Astrocyte of the hippocampus (primary cell): Measurements from ENCODE around the gene SPATA13.
"Not testable (repeated sequence)": the region's sequence is repeated elsewhere in the genome, so short reads cannot be mapped to it uniquely, and the experiment has no call there.

Experiments
- DNase-seq: peaks from one replicate; pipeline ENCODE4 v3.0.0; 2011; ENCODE audit warnings: low read depth, low spot score

SPATA13 gene

DNA sequence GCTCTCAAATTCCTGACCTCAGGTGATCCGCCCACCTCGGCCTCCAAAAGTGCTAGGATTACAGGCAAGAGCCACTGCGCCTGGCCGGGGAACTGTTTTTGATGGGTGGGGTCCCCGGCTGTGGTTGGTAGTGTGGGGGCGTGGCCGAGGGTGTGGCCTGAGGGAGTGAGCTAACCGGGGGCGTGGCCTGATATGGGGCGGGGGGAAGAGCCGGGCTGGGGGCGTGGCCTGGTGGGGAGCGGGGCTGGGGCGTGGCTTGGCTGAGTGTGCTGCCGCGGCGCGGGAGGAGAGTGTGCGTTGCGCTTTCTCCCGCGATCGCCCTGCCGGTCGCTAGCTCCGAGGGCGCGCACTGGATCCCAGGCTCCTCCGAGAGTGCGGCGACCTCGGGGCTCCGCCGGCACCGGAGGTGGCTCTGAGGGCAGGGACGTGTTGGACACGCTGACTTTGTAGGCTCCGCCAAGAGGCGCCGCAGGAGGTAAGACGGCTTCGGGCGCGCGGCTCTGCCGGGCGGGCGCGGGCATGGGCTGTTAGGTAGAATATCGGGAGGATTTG is at the start of gene SPATA13:
Gene SPATA13, plus strand, starts transcription at position 263 of the 552 bp plus-strand sequence. CDS start 62,210 bp downstream, outside the sequence.
- DNase-seq = peak; percentile 96

DNA sequence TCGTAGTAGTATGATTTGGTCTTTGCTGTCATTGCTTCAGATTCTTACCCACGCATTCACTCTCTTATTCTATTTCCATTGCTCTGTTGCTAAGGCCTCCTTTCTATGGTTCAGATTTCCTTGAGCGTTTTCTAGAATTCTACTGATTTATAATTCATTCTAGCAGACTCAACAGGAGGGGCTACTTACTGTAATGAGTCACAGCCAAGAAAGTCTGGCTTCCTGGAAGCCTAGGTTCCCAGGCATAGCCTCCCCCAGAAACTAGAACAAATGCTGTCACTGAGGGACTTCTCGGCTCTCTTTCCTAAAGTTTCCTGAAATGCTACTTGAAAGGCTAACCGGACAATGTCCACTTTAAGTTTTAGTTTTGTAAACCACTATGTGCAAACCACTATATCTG is 47.7 kb upstream of the SPATA13 start:
- DNase-seq = peak; percentile 66

DNA sequence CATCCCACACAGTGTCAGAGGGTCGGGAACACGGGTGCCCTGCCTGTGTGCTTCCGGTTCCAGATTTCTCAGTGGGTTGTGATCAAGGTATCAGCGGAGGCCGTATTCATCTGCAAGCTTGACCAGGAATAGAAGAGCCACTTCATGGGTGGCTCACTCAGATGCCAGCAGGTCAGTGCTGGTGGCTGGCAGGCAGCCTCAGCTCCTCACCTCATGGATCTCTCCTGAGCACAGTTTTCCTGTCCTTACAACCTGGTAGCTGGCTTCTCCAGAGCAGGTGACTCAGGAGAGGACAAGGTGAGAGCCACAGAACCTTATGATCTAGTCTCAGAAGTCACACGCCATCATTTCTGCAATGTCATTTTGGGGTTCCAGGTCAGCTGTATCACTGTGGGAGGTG is 44.8 kb upstream of the SPATA13 start:
- DNase-seq = no peak

DNA sequence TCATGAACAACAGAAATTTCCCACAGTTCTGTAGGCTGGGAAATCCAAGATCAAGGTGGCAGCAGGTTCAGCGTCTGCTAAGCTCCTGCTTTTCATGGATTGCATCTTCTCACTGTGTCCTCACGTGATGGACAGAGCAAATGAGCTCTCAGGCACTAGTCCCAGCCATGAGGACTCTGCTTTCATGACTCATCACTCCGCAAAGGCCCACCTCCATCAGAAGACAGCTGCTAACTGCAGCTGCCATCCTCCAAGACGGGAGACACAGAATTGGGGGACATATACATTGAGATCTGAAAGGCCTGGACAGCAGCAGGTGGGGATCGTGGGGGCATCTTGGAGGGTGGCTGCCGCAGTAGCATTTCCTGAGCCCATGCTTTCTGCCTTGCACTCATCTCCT is 44.4 kb upstream of the SPATA13 start:
- DNase-seq = no peak

DNA sequence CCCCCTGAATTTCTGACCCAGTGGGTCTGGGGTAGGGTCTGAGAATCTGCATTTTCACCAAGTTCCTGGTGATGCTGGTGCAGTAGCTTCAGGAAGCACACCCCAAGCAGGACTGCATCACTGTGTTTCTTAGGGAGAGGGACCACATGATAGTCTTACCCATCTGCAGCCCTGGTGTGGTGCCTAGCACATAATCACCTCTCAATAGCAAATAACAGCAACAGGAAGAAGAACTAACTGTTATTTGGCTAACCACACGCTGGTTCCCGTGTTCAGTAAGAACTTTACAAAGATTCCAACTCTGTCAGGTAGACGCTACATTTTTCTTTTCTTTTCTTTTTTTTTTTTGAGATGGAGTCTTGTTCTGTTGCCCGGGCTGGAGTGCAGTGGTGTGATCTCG is 41.9 kb upstream of the SPATA13 start:
- no peak for DNase-seq

DNA sequence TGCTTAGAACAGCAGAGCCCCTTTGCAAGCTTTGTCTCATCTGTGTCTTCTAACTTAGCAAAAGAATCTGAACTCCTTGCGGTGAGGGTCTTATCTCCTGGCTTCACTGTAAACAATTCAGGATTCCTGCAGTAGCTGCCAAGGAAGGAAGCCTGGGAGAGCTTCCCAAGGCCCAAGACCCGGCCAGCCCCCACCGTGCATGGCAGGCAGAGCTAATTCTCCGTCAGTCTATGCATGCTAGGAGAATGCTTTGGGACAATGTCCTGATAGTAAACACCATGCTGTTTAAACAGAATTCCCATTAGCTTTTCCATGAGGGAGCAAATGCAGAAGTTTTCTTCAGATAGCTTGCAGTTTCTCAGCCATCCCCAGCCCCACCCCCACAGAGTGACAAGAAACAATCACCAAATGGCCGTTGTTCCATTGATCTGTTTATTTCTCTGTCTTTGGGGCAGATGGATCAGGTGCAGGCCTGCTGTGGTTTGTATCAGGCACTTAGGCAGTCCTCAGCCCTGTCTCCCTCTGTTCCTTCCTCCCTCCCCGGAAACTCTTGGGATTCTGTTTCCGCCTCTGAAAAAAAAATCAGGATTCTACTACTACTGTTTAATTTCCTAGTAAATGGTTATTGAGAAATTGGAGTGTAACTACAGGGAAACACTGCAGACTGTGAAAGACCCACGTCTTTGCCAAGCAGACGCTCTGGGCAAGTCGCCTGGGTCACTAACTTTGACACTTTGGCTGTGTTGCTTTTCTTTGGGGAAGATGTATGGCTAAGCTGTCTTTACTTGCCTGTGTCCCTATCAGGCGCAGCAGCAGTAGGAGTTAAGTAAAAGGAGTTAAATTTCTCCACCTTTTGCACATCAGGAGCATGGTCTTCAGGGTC is 40.7 kb upstream of the SPATA13 start:
- DNase-seq = peak; percentile 59

- DNase-seq = not testable (repeated sequence)
Observed at GRCh38 chr13:24122045-24122444, 38.5 kb upstream of the SPATA13 start.

DNA sequence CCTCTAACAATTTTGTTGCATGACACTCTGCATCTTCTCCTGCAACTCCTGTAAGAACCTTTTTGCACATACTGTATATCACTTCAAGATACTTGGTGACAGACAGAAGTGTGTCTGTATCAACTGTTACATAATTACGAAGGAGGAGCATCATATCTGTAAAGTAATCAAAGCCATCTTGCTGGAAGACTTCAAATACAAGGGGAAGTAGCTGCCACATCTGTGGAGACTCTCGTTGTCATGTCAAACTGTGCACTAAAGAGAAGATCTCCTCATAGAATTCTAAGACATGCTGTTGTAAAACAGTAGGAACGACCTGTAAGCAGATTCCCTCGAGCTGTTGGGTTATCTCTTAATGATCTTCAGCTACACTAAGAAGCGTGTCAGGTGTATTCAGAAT is 38.0 kb upstream of the SPATA13 start:
- DNase-seq = no peak

DNA sequence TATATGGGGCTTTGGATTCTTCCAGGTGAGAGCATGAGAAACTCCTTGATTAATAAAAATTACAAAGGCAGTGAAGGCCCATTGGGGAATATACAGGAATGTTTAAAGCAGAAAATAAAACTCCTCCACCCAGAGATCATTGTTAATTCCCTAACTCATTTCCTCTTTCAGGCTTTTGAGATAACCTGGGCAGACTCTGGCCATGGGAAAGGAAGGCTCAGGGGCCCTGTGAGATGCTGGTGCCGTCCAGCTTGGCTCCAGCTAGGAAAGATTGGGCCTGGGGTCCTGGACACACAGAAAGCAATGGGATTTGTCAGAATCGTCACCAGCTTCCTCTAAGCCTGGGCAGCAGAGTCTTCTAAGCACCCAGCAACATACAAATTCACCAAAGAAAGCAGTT is 36.8 kb upstream of the SPATA13 start:
- DNase-seq = no peak

- DNase-seq = no peak
Observed at GRCh38 chr13:24124789-24125476, 35.6 kb upstream of the SPATA13 start.

DNA sequence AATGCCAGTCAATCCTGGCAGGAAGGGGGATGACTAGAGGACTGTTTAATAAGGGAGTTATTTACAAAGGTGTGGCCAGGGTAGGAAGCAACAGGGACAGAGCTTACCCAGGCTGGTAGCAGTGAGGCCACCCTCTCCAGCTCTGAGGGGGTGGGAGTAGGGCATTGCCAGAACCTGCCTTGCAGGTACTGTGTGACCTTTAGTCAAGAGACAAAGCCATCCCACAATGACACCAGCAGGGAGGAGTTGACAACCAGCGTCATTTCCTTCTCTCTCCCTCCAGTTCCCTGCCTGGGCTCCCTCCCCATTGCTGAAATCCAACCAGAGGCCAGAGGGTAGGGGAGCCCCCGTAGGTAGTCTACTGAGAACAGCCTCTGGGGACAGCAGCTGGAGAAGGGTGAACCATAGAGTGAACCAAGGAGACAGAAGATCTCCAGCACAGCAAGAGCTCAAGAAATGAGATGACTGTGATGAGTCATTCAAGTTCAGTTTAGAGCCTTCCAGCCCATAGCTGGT is 33.3 kb upstream of the SPATA13 start:
- no peak for DNase-seq

DNA sequence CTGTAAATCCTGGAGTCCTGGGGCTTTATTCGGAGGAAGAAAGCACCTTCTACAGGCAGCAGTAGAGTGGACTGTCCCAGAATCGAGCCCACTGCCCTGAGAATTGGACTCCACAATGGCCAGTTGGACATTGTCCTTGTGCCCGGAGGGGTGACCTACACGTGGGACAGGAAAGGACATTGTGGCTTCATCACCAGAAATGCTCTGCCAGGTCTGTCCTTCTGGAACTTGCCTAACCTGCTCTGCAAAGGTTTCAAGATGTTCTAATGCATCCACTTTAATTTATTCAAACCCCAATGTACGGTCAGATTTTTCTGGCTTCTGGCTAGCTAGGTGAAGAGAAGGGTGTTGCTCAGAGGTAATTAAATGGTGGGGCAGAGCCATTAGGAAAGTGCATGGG is 32.4 kb upstream of the SPATA13 start:
- no peak for DNase-seq

DNA sequence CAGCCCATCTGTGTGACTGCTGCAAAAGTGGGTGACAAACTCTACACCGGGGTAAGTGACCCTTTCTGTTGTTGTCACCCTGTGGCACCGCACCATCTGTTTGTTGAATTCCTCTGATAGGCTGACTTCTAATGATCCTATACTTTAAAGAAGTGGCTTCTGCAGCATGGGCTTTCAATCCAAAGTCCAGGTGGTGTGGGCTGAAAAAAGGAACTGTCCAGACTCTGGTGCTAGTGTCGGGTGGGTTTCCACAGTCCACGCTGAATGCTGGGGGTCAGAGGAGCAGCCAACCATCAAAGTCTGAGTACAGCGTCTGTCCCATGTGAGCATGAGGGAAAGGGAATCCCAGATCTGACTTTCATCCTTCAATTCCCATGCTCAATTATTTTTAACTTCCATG is 31.6 kb upstream of the SPATA13 start:
- no peak for DNase-seq

- DNase-seq = no peak
Observed at GRCh38 chr13:24129914-24130774, 30.4 kb upstream of the SPATA13 start.

- no peak for DNase-seq
Observed at GRCh38 chr13:24131749-24132148, 28.8 kb upstream of the SPATA13 start.

DNA sequence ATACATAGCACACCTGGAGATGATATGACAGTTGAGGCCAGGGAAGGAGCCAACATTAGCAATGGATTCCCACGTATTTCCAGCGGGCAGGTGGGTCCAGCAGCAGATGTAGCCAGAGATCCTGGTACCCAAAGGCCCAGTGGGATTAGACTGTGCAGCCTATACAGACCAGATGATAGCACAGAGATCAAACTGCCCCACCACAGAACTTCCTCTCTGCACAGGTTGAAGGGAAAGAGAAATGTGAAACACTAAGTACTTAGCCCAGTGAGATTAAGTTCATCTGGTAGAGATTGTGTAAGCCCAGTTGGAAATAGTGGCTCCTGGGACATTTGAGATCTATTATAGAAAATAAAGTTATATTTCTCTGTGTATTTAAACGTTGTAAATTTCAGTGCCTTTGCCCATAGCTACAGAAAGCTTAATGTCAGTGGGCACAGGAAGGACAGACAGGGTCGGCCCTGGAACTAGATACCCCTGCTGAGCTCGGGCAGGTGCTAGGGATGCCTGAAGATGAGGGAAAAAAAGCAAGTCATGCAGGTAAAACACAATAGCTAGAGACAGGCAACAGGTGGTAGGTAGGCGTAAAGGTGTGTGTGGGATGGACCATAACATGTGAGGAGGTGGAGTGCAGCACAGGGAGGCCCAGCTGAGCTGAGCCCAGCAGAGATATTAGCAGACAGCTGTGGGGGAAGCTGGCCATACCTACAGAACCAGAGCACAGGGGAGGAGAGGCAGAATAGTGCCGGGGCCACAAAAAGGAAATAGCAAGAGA is 27.3 kb upstream of the SPATA13 start:
- DNase-seq = no peak

GRCh38 chr13:24134231-24134630 is 26.3 kb upstream of the SPATA13 start:
- no peak for DNase-seq

GRCh38 chr13:24134757-24135156 is 25.8 kb upstream of the SPATA13 start:
- peak; percentile 35 for DNase-seq

GRCh38 chr13:24135674-24136300 is 24.7 kb upstream of the SPATA13 start:
- DNase-seq = peak; percentile 49

GRCh38 chr13:24138911-24139310 is 21.6 kb upstream of the SPATA13 start:
- DNase-seq = no peak
